GM12873 (cell line): ENCODE measurements around the gene SOAT1.

ENCODE experiments used
- TF ChIP-seq, protein P1 (sequence below): IDR thresholded peaks from 2 replicates; pipeline ENCODE4 v1.5.1; 2012; ENCODE audit warnings: low read depth, mild to moderate bottlenecking, moderate library complexity, low read length, control low read depth; ENCODE audit not compliant: insufficient read depth; ENCODE audit errors: missing control alignments

Gene SOAT1

DNA sequence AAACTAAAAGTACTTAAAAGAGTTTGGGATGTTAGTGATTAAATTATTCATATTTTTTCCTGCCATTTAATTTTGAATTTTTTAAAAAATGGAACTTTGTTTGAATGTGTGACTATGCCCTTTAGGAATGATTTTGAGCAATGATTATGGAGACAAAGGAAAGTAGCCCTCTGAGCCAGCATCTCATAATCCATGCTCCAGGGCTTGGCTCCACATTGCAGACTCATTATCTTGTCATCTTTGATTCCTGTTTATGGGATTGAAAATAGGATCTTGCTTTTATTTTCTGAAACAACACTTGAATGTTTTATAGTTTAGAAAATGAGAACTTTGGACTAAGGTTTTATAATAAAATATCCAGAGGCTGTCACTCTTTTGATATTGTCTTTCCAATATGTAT lies 86.7 kb downstream of the SOAT1 start:
- TF ChIP-seq, protein P1, sequence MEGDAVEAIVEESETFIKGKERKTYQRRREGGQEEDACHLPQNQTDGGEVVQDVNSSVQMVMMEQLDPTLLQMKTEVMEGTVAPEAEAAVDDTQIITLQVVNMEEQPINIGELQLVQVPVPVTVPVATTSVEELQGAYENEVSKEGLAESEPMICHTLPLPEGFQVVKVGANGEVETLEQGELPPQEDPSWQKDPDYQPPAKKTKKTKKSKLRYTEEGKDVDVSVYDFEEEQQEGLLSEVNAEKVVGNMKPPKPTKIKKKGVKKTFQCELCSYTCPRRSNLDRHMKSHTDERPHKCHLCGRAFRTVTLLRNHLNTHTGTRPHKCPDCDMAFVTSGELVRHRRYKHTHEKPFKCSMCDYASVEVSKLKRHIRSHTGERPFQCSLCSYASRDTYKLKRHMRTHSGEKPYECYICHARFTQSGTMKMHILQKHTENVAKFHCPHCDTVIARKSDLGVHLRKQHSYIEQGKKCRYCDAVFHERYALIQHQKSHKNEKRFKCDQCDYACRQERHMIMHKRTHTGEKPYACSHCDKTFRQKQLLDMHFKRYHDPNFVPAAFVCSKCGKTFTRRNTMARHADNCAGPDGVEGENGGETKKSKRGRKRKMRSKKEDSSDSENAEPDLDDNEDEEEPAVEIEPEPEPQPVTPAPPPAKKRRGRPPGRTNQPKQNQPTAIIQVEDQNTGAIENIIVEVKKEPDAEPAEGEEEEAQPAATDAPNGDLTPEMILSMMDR = no peak

DNA sequence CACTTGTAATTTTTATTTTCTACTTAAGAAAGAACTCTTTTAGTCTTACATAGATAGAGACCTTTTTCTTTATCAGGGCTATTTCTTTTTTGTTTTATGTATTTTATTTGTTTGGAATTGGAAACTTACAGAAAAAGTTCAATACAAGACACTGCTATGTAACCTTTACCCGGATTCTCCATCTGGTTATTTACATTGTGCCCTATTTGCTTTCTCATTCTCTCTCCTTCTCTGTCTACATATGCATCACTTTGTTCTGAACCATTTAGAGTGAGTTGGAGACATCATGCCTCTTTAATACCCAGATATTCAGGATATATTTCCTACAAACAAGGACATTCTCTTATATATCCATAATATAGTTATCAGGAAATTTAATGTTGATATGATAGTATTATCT lies 90.4 kb downstream of the SOAT1 start:
- TF ChIP-seq, protein P1 = no peak

DNA sequence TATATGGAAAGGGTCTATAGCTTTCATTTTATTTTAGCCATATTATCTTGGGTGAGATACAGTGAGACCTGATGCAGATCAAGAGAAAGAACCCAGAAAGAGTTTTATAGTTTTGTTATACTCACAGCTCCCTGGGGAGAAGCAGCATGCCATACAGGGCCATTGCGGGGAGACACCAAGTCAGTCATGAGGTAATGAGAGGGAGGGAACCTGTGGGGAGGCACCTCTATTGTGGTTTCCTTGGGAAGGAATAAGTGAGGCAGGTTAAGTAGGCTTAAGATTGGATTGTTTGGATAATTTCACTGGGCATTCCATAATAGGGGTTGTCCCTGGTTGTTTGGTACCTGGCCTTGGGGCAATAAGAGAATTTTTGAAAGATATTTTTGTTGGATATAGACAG lies 91.9 kb downstream of the SOAT1 start:
- TF ChIP-seq, protein P1 = no peak

DNA sequence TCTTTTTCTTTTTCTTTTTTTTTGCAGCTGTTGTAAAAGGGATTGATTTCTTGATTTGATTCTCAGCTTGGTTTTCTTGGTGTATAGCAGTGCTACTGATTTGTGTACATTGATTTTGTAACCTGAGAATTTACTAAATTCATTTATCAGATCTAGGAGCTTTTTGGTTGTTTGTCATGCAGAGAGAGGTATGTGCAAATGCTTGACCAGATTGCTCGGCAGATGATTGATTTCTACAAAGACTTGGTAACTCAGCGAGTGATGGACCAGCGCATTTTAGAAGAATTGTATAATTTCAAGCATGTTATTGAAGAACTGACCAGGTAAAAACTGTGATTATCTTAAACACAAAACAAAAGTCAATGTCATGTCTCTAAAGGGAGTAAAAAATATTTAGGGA lies 100.1 kb downstream of the SOAT1 start:
- TF ChIP-seq, protein P1 = no peak
